Kidney (tissue), 14 donors: Measurements from ENCODE around the gene LAMTOR4. TPM values are rescaled to one million over a fixed set of nuclear protein-coding genes. Genes with fewer than 3 reads are reported as not detected.

ENCODE experiments used
- DNase-seq, 5 donors: peaks; one replicate each; pipeline ENCODE4 v3.0.0-alpha.2; 2013 to 2020
- FAIRE-seq: peaks from 2 replicates; lab custom pipeline; 2012; peaks lifted over from hg19 to GRCh38; lab: Jason Lieb, UNC
- H3K27ac ChIP-seq, 2 donors: one replicate each; pipeline ENCODE4 v1.7.0; 2013; ENCODE audit warnings: low read depth in 2 of 2, low read length in 2 of 2, inconsistent platforms in 1 of 2
- H3K27me3 ChIP-seq: one replicate; pipeline ENCODE4 v1.7.1; 2013; ENCODE audit warnings: low read length, inconsistent platforms; ENCODE audit not compliant: control insufficient read depth, insufficient read depth
- H3K36me3 ChIP-seq, 3 donors: one replicate each; pipeline versions ENCODE4 v1.7.0 to v1.7.1; 2013; ENCODE audit warnings: low read length in 3 of 3, control low read depth in 1 of 3, inconsistent platforms in 1 of 3; ENCODE audit not compliant: insufficient read depth in 3 of 3, control insufficient read depth in 2 of 3
- H3K4me1 ChIP-seq, 3 donors: one replicate each; pipeline versions ENCODE4 v1.7.0 to v1.7.1; 2013; ENCODE audit warnings: low read length in 3 of 3, inconsistent platforms in 1 of 3, low read depth in 1 of 3; ENCODE audit not compliant: control insufficient read depth in 2 of 3, insufficient read depth in 2 of 3
- H3K4me3 ChIP-seq, 3 donors: one replicate each; pipeline versions ENCODE4 v1.7.0 to v1.8.1; 2013; ENCODE audit warnings: low read length in 3 of 3, control low read depth in 1 of 3, inconsistent platforms in 1 of 3
- H3K9ac ChIP-seq, 3 donors: one replicate each; pipeline versions ENCODE4 v1.7.0 to v1.7.1; 2013; ENCODE audit warnings: low read length in 3 of 3, control low read depth in 1 of 3, inconsistent platforms in 1 of 3
- H3K9me3 ChIP-seq, 3 donors: one replicate each; pipeline versions ENCODE4 v1.7.0 to v1.7.1; 2013; ENCODE audit warnings: low read length in 3 of 3, control low read depth in 1 of 3, inconsistent platforms in 1 of 3; ENCODE audit not compliant: control insufficient read depth in 2 of 3, insufficient read depth in 1 of 3
- intact Hi-C: fragments of 100-400 bp; cut with DNase I; formaldehyde crosslinking; loops from one replicate; pipeline ENCODE4 v1.11.1; 2022
- polyA plus RNA-seq: library from polyadenylated mRNA; stranded (reverse); fragments of 350-450 nt; fragmentation: Illumina TruSeq; extraction: RNeasy Lipid Tissue Mini Kit (QIAGEN cat#74804); gene quantifications from one replicate; pipeline ENCODE4 v1.2.3, GENCODE V29; 2014; ENCODE audit warnings: low read depth, low replicate concordance; ENCODE audit not compliant: insufficient read depth
- total RNA-seq: library from RNA; stranded (reverse); fragmentation: NEBNext Ultra II Directional; extraction: Animal tissue kit (Norgen Biotek cat#: 25700); gene quantifications from one replicate; pipeline ENCODE4 v1.2.1, GENCODE V29; 2021
- TF ChIP-seq, protein P1 (sequence below): IDR thresholded peaks from 3 replicates; pipeline ENCODE4 v1.5.1; 2012; ENCODE audit warnings: mild to moderate bottlenecking, moderate library complexity, borderline replicate concordance; ENCODE audit not compliant: insufficient read depth; ENCODE audit errors: extremely low read depth
- donor health status: control.
- donor health status: control.
- donor health status: control.
- donor health status: control.
- donor health status: control.
- donor health status: DM: yes; HTN: yes; CAD: no.
- donor health status: Normal renal cell carcinoma (clear cell type).

Gene LAMTOR4
- total and polyA plus RNA-seq, 2 donors from 2014 or later, result 122 to 470 TPM

DNA sequence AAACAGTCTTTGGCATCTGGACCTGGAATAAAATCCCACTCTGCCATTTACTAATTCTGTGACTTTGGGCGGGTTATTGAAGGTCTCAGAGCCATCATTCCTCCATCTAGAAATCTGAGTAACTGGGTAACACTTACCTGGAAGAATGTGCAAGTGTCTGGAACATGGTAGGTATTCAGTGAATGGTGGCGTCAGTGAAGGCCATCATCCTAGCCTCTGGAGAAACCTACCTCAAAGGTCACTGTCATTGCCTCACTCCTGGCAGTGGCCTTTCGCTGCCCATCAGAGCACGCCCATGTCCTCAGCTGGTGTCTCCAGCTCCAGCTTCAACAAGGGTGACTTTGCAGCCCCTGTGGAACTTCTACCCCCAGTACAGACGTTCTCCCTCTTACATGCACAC is 15.2 kb downstream of the LAMTOR4 start:
- intact Hi-C loops, result no loop called here
- FAIRE-seq (no peak), DNase-seq (peak in 1 of 5 donors; percentile 29)
- H3K9ac ChIP-seq, result no peak overlapping the region
- no peaks in the 10 kb centered on the region for H3K36me3 ChIP-seq
- no peaks in the 10 kb centered on the region for H3K9me3 ChIP-seq
- H3K27ac ChIP-seq, result no peak overlapping the region
- peaks cover 0 to 6% (median 5%) of the 10 kb centered on the region in 3 donors for H3K4me1 ChIP-seq
- H3K4me3 ChIP-seq, result no peak overlapping the region
- TF ChIP-seq, protein P1, sequence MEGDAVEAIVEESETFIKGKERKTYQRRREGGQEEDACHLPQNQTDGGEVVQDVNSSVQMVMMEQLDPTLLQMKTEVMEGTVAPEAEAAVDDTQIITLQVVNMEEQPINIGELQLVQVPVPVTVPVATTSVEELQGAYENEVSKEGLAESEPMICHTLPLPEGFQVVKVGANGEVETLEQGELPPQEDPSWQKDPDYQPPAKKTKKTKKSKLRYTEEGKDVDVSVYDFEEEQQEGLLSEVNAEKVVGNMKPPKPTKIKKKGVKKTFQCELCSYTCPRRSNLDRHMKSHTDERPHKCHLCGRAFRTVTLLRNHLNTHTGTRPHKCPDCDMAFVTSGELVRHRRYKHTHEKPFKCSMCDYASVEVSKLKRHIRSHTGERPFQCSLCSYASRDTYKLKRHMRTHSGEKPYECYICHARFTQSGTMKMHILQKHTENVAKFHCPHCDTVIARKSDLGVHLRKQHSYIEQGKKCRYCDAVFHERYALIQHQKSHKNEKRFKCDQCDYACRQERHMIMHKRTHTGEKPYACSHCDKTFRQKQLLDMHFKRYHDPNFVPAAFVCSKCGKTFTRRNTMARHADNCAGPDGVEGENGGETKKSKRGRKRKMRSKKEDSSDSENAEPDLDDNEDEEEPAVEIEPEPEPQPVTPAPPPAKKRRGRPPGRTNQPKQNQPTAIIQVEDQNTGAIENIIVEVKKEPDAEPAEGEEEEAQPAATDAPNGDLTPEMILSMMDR, result no peak
- H3K27me3 ChIP-seq, result no peaks in the 10 kb centered on the region

DNA sequence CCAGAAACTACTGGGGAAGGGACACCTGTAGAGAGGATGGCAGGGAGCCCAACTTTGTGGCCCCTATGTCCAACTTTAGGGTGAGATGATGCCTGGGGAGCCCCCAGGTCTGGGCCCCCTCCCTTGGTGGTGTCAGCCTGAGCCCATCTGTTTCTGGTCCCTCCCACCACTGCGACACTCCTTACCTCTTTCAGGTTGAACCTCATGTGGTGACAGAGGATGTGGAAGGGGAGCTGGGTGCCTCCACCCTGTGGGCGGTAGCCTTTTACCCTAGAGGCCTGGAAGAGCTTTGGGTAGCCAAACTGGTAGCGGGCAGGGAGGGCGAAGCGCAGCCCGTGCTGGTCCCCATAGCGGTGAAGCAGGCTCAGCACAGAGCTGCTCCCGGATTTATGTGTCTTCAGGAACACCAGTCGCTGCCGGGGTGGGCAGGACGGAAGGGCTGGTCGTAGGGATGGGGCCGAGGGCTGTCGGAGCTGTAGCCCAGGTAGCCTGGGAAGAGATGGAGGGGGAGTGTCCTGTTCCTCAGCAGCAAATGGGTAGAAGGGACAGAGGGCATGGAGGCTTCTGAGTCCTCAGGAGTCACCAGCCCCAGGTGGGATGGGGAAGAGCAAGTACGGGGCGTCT is 17.7 kb downstream of the LAMTOR4 start:
- intact Hi-C loops, result no loop called here
- DNase-seq, result peak in 1 of 5 donors; percentile 55

DNA sequence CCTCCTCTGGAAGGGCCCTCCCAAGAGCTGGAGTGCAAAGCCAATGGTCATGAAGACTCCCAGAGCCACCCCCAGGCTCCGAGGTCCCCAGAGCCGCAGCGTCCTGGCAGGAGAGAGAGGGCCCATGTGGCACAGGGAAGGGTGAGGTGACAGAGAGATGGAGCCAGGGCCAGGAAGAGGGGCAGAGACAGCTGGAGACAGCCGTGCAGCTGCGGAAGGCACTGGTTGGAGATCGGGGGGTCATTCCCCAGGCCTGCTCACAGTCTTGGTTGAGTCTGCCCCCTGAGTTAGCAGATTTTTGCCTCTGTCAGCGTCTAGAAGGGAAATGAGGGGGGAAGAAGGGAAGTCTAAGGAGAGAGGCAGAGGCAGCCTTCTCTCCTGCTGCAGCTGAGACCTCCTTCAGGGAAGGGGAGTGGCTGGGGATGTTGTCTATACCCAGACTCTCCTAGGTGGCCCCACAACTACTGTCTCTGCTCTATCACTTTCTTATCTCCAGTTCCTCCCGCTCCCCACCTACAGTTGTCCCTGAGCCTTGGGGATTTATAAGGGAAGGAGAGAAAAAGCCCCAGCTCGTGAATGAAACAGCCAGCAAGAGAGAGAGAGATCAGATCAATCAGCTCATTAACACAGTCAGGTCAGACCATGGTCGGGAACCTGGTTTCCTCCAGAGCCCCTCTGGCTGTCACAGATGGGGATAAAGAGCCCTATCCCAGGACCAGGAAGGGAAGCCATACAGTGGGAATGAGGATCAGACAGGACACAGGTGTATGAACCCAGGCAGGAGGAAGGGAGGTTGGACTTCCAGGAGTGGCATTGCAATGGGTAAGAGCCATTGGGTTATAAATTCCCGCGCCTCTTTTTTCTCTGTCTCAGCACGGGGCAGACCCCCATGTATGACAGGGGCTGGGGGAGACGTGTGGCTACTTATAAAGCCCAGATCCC is 18.5 kb downstream of the LAMTOR4 start:
- intact Hi-C loops, result no loop called here
- Histone ChIP-seq H3K27ac (no peak overlapping the region), H3K9ac (peak overlapping the region in 1 of 3 donors; percentile 34), H3K4me1 (peaks cover 0 to 5% (median 3%) of the 10 kb centered on the region in 3 donors), H3K36me3 (no peaks in the 10 kb centered on the region), H3K9me3 (no peaks in the 10 kb centered on the region), H3K27me3 (no peaks in the 10 kb centered on the region), H3K4me3 (peak overlapping the region in 1 of 3 donors; percentile 47)
- DNase-seq (peak in 1 of 5 donors; percentile 30), FAIRE-seq (no peak)
- TF ChIP-seq, protein P1, result no peak

More for the DNA sequence above, 17.7 kb downstream of the LAMTOR4 start:
- TF ChIP-seq, protein P1, result no peak
- H3K27me3 ChIP-seq, result no peaks in the 10 kb centered on the region
- H3K36me3 ChIP-seq, result no peaks in the 10 kb centered on the region
- no peak overlapping the region for H3K9ac ChIP-seq
- no peak overlapping the region for H3K27ac ChIP-seq
- H3K9me3 ChIP-seq, result no peaks in the 10 kb centered on the region
- H3K4me1 ChIP-seq, result peaks cover 0 to 5% (median 3%) of the 10 kb centered on the region in 3 donors
- FAIRE-seq, result no peak
- H3K4me3 ChIP-seq, result no peak overlapping the region
